Stimulated activated CD8-positive, alpha-beta memory T cell treated with anti-CD3 and anti-CD28 coated beads, Interleukin-12 subunit alpha, Interleukin-12 subunit beta, amount 100 ng/mL, for 24 hours (primary cell): ENCODE measurements around the gene AKNAD1.

Experiments
- DNase-seq: peaks from one replicate; pipeline ENCODE4 v3.0.0-alpha.2; 2020; ENCODE audit errors: extremely low read depth

The AKNAD1 gene

GRCh38 chr1:108831225-108831624, 25.7 kb downstream of the AKNAD1 start:
- no peak for DNase-seq

- no peak for DNase-seq
Measured at GRCh38 chr1:108830119-108831008, 26.5 kb downstream of the AKNAD1 start.

GRCh38 chr1:108829498-108829916, 27.4 kb downstream of the AKNAD1 start:
- DNase-seq: no peak

GRCh38 chr1:108828074-108828961, 28.6 kb downstream of the AKNAD1 start:
- no peak for DNase-seq

- DNase-seq: no peak
Measured at GRCh38 chr1:108826081-108826635, 30.7 kb downstream of the AKNAD1 start.

GRCh38 chr1:108824051-108824450, 32.8 kb downstream of the AKNAD1 start:
- no peak for DNase-seq

- no peak for DNase-seq
Measured at GRCh38 chr1:108823632-108824031, 33.3 kb downstream of the AKNAD1 start.

- DNase-seq: no peak
Measured at GRCh38 chr1:108819878-108820277, 37.0 kb downstream of the AKNAD1 start.

GRCh38 chr1:108817811-108818210, 39.1 kb downstream of the AKNAD1 start:
- DNase-seq: no peak

GRCh38 chr1:108817016-108817415, 39.9 kb downstream of the AKNAD1 start:
- DNase-seq: no peak

- no peak for DNase-seq
Measured at GRCh38 chr1:108816049-108816893, 40.6 kb downstream of the AKNAD1 start.

- DNase-seq: no peak
Measured at GRCh38 chr1:108815566-108815965, 41.3 kb downstream of the AKNAD1 start.

- DNase-seq: no peak
Measured at GRCh38 chr1:108814343-108815125, 42.4 kb downstream of the AKNAD1 start.

GRCh38 chr1:108813326-108813725, 43.6 kb downstream of the AKNAD1 start:
- no peak for DNase-seq

- DNase-seq: no peak
Measured at GRCh38 chr1:108811611-108812010, 45.3 kb downstream of the AKNAD1 start.

GRCh38 chr1:108808438-108808837, 48.5 kb downstream of the AKNAD1 start:
- no peak for DNase-seq

- DNase-seq: no peak
Measured at GRCh38 chr1:108803548-108803947, 53.3 kb downstream of the AKNAD1 start.

- no peak for DNase-seq
Measured at GRCh38 chr1:108801101-108801500, 55.8 kb downstream of the AKNAD1 start.

GRCh38 chr1:108799001-108799400, 57.9 kb downstream of the AKNAD1 start:
- no peak for DNase-seq

GRCh38 chr1:108792420-108792819, 64.5 kb downstream of the AKNAD1 start:
- no peak for DNase-seq

- DNase-seq: no peak
Measured at GRCh38 chr1:108791790-108792189, 65.1 kb downstream of the AKNAD1 start.
